Activated CD8-positive, alpha-beta memory T cell treated with anti-CD3 and anti-CD28 coated beads, Interleukin-2, amount 50 U/mL, for 4 hours (primary cell): ENCODE measurements around the gene RABAC1.

ENCODE experiments used
- DNase-seq: peaks from one replicate; pipeline ENCODE4 v3.0.0-alpha.2; 2020

The RABAC1 gene

GRCh38 chr19:41988947-41989346 lies 29.8 kb upstream of the RABAC1 start:
- DNase-seq, result no peak

GRCh38 chr19:41987141-41987860 lies 28.2 kb upstream of the RABAC1 start:
- DNase-seq, result no peak

- DNase-seq, result no peak
Observed at GRCh38 chr19:41984961-41985360, 25.8 kb upstream of the RABAC1 start.

GRCh38 chr19:41981724-41982123 lies 22.6 kb upstream of the RABAC1 start:
- DNase-seq, result no peak

GRCh38 chr19:41978470-41978869 lies 19.3 kb upstream of the RABAC1 start:
- DNase-seq, result no peak

GRCh38 chr19:41977916-41978315 lies 18.8 kb upstream of the RABAC1 start:
- no peak for DNase-seq

GRCh38 chr19:41974652-41975051 lies 15.5 kb upstream of the RABAC1 start:
- no peak for DNase-seq

- DNase-seq, result no peak
Observed at GRCh38 chr19:41971363-41971762, 12.2 kb upstream of the RABAC1 start.

- no peak for DNase-seq
Observed at GRCh38 chr19:41969772-41970458, 10.8 kb upstream of the RABAC1 start.

- DNase-seq, result no peak
Observed at GRCh38 chr19:41968751-41969595, 9.9 kb upstream of the RABAC1 start.

- DNase-seq, result no peak
Observed at GRCh38 chr19:41967054-41967783, 8.1 kb upstream of the RABAC1 start.

- no peak for DNase-seq
Observed at GRCh38 chr19:41965106-41965505, 6.0 kb upstream of the RABAC1 start.

- DNase-seq, result no peak
Observed at GRCh38 chr19:41960973-41961372, 1.9 kb upstream of the RABAC1 start.

GRCh38 chr19:41958367-41959055 lies 610 bp downstream of the RABAC1 start:
- DNase-seq, result peak; percentile 84

- no peak for DNase-seq
Observed at GRCh38 chr19:41957838-41958366, 1.2 kb downstream of the RABAC1 start.

GRCh38 chr19:41957161-41957837 lies 1.8 kb downstream of the RABAC1 start:
- DNase-seq, result no peak

- DNase-seq, result no peak
Observed at GRCh38 chr19:41956621-41957020, 2.5 kb downstream of the RABAC1 start.

GRCh38 chr19:41955521-41955920 lies 3.6 kb downstream of the RABAC1 start:
- no peak for DNase-seq

- DNase-seq, result peak; percentile 95
Observed at GRCh38 chr19:41951686-41952172, 7.4 kb downstream of the RABAC1 start.

- no peak for DNase-seq
Observed at GRCh38 chr19:41947091-41947490, 12.0 kb downstream of the RABAC1 start.

- peak; percentile 91 for DNase-seq
Observed at GRCh38 chr19:41945135-41945766, 13.9 kb downstream of the RABAC1 start.
